A549 (cell line): Measurements from ENCODE around the gene STBD1. TPM values are rescaled to one million over a fixed set of nuclear protein-coding genes. Genes with fewer than 3 reads are reported as not detected.

ENCODE experiments used
- ATAC-seq, 2 experiments: fragments of 200-7000 bp in 1 of 2; fragments of >200 bp in 1 of 2; cut with Nextera tagmentation in 1 of 2; cut with Tn5 transposase in 1 of 2; 3 replicates each; pipeline versions ENCODE4 v1.8.0 to v1.9.1; 2018 to 2020; ENCODE audit warnings: mild to moderate bottlenecking in 1 of 2, moderate library complexity in 1 of 2
- CTCF ChIA-PET: fragments of 300-600 bp; sonication (Branson Sonifier 250); formaldehyde crosslinking; extraction: SDS; loops from one replicate; lab custom pipeline; 2021; ENCODE audit warnings: antibody characterized with exemption, inconsistent platforms; lab: Yijun Ruan, JAX
- POLR2A ChIA-PET: fragments of 350-600 bp; formaldehyde crosslinking; extraction: SDS; loops from one replicate; lab custom pipeline; 2021; ENCODE audit warnings: antibody characterized with exemption, inconsistent platforms; lab: Yijun Ruan, JAX
- DNase-seq, 2 experiments: peaks; one replicate each; pipeline versions ENCODE4 v3.0.0 to v3.0.0-alpha.2; 2011 to 2016; ENCODE audit warnings: low read depth in 1 of 2, low spot score in 1 of 2
- FAIRE-seq: peaks from 2 replicates; lab custom pipeline; 2011; peaks lifted over from hg19 to GRCh38; lab: Jason Lieb, UNC
- H3K27ac ChIP-seq, 2 experiments: fragments of >200 bp; sonication (Bioruptor Twin); formaldehyde crosslinking; 3 replicates each; pipeline ENCODE4 v1.5.1; 2016 to 2017
- H3K4me1 ChIP-seq: fragments of >200 bp; sonication (Bioruptor Twin); formaldehyde crosslinking; 3 replicates; pipeline ENCODE4 v1.6.1; 2016
- H3K4me2 ChIP-seq: fragments of >200 bp; sonication (Bioruptor Twin); formaldehyde crosslinking; 3 replicates; pipeline ENCODE4 v1.6.1; 2016
- H3K4me3 ChIP-seq: fragments of >200 bp; sonication (Bioruptor Twin); formaldehyde crosslinking; 3 replicates; pipeline ENCODE4 v1.5.1; 2016
- H3K9me3 ChIP-seq: fragments of >200 bp; sonication (Bioruptor Twin); formaldehyde crosslinking; 3 replicates; pipeline ENCODE4 v1.6.1; 2016
- CBX8 ChIP-seq: fragments of 200-600 bp; sonication (generic); IDR thresholded peaks from 2 replicates; pipeline ENCODE4 v1.6.1; 2016
- E2F6 ChIP-seq: IDR thresholded peaks from 2 replicates; pipeline ENCODE4 v1.6.1; 2012; ENCODE audit warnings: low read depth, borderline replicate concordance
- EHF ChIP-seq: fragments of 250-450 bp; sonication (Bioruptor Pico); IDR thresholded peaks from 2 replicates; pipeline ENCODE4 v1.5.0; 2020; ENCODE audit warnings: mild to moderate bottlenecking
- EHMT2 ChIP-seq: fragments of 200-600 bp; sonication (generic); IDR thresholded peaks from 2 replicates; pipeline ENCODE4 v1.6.1; 2016; ENCODE audit warnings: antibody characterized with exemption, low read depth, mild to moderate bottlenecking, moderate library complexity
- ELK1 ChIP-seq: fragments of 150-350 bp; IDR thresholded peaks from 2 replicates; pipeline ENCODE4 v1.6.1; 2014; ENCODE audit warnings: low read depth, mild to moderate bottlenecking, low read length
- EP300 ChIP-seq, 2 experiments: fragments of >200 bp; sonication (Bioruptor Twin); formaldehyde crosslinking; IDR thresholded peaks; 2 replicates in 1 of 2; 3 replicates in 1 of 2; pipeline ENCODE4 v1.6.1; 2016 to 2017
- ESRRA ChIP-seq: fragments of 150-350 bp; IDR thresholded peaks from 2 replicates; pipeline ENCODE4 v1.6.1; 2014; ENCODE audit warnings: mild to moderate bottlenecking, low read length, borderline replicate concordance
- FOSB ChIP-seq: fragments of 250-450 bp; sonication (Bioruptor Pico); IDR thresholded peaks from 2 replicates; pipeline ENCODE4 v1.5.0; 2020; ENCODE audit warnings: mild to moderate bottlenecking, moderate library complexity
- HMGXB4 ChIP-seq: fragments of 250-450 bp; sonication (Bioruptor Pico); IDR thresholded peaks from 2 replicates; pipeline ENCODE4 v1.5.0; 2021; ENCODE audit warnings: mild to moderate bottlenecking, moderate library complexity, borderline replicate concordance
- HOXB13 ChIP-seq: fragments of 250-450 bp; sonication (Bioruptor Pico); IDR thresholded peaks from 2 replicates; pipeline ENCODE4 v1.5.0; 2020; ENCODE audit warnings: low read depth, mild to moderate bottlenecking, moderate library complexity
- JUN ChIP-seq, 2 experiments: fragments of >200 bp; sonication (Bioruptor Twin); formaldehyde crosslinking; IDR thresholded peaks; 2 replicates in 1 of 2; 3 replicates in 1 of 2; pipeline ENCODE4 v1.6.1; 2016 to 2017
- JUNB ChIP-seq: fragments of >200 bp; sonication (Bioruptor Twin); formaldehyde crosslinking; IDR thresholded peaks from 2 replicates; pipeline ENCODE4 v1.6.1; 2016
- KDM1A ChIP-seq: fragments of 200-600 bp; sonication (generic); IDR thresholded peaks from 2 replicates; pipeline ENCODE4 v1.6.1; 2016; ENCODE audit warnings: low read depth, mild to moderate bottlenecking
- MAFK ChIP-seq: fragments of 450-650 bp; IDR thresholded peaks from 2 replicates; pipeline ENCODE4 v1.6.1; 2014; ENCODE audit not compliant: partially characterized antibody
- MAX ChIP-seq: IDR thresholded peaks from 2 replicates; pipeline ENCODE4 v1.6.1; 2012
- NPAS2 ChIP-seq: fragments of 250-450 bp; sonication (Bioruptor Pico); IDR thresholded peaks from 2 replicates; pipeline ENCODE4 v1.8.0; 2022; ENCODE audit warnings: mild to moderate bottlenecking, moderate library complexity, borderline replicate concordance
- PHF8 ChIP-seq: fragments of 200-600 bp; sonication (generic); IDR thresholded peaks from 2 replicates; pipeline ENCODE4 v1.6.1; 2016; ENCODE audit warnings: low read depth, mild to moderate bottlenecking, antibody characterized with exemption, moderate library complexity, borderline replicate concordance
- RNF2 ChIP-seq: fragments of 200-600 bp; sonication (generic); IDR thresholded peaks from 2 replicates; pipeline ENCODE4 v1.6.1; 2016; ENCODE audit warnings: low read depth, mild to moderate bottlenecking, antibody characterized with exemption, moderate library complexity, borderline replicate concordance
- SREBF2 ChIP-seq: fragments of 450-650 bp; IDR thresholded peaks from 2 replicates; pipeline ENCODE4 v1.6.1; 2014; ENCODE audit warnings: mild to moderate bottlenecking, moderate library complexity
- TP53 ChIP-seq: fragments of 250-450 bp; sonication (Bioruptor Pico); IDR thresholded peaks from 2 replicates; pipeline ENCODE4 v1.5.0; 2021; ENCODE audit warnings: mild to moderate bottlenecking, moderate library complexity
- WGBS: methylation state at CpG from one replicate; pipeline ENCODE4 v1.1.6; 2017; ENCODE audit errors: missing lambda C conversion rate; 5-methylcytosine and 5-hydroxymethylcytosine counted together
- polyA plus RNA-seq, 4 experiments: library from polyadenylated mRNA; depleted of rRNA in 3 of 4; stranded (reverse); fragments of >200 nt; fragmentation: RNase III in 1 of 4; extraction: RNeasy Plus Mini Kit Qiagen cat#74134 plus additional on column Dnase treatment in 1 of 4; gene quantifications; 2 replicates in 3 of 4; 3 replicates in 1 of 4; pipeline ENCODE4 v1.2.3, GENCODE V29; 2011 to 2017
- TF ChIP-seq, protein P1 (sequence below): fragments of 250-450 bp; sonication (Bioruptor Pico); IDR thresholded peaks from 2 replicates; pipeline ENCODE4 v1.5.0; 2020; ENCODE audit warnings: low read depth, mild to moderate bottlenecking, moderate library complexity

Gene STBD1
- polyA plus RNA-seq, 2 of the 4 experiments (the other 2 are of a cell fraction), result 1.3 to 6.4 TPM

DNA sequence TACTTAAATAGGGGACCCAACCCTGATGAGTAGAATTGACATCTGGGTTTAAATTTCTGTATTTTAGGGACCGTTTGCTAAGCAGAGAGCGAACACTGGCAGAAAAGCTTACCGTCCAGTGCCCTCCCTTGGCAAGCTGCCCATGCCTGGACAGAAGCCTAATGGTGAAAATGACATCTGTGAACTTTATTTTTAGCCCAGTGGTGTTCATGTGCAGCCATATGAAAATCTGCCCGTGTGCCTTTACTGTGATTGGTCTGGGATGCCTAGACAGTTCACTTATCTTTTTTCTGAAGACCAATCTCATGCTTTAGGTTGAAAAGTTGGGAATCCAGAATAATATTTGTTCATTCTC is 1.1 kb downstream of the STBD1 start:
- Histone ChIP-seq H3K4me2 (peak overlapping the region; percentile 86), H3K27ac (peak overlapping the region; percentile 97 to 99; a peak in 5 of 6 replicates), H3K4me3 (peak overlapping the region; percentile 93), H3K9me3 (no peaks in the 10 kb centered on the region), H3K4me1 (peaks cover 15% of the 10 kb centered on the region)
- POLR2A ChIA-PET, result interaction anchor here (0.9 to 1.9 kb wide), 3 partner anchors 70 to 159 kb away, joined by 3 to 8 read pairs (median 5); partner anchors contain the start of genes NUP54 and SCARB2
- DNase-seq (no peak), FAIRE-seq (no peak), ATAC-seq (no peak)
- no peak for TF ChIP-seq NPAS2
- no peak for TF ChIP-seq E2F6
- TF ChIP-seq EHMT2, result no peak
- TF ChIP-seq CBX8, result no peak
- TF ChIP-seq ESRRA, result no peak
- TF ChIP-seq PHF8, result no peak
- TF ChIP-seq KDM1A, result no peak
- no peak for TF ChIP-seq RNF2
- no peak for TF ChIP-seq MAX
- TF ChIP-seq MAFK, result no peak
- 49% methylated on average over 4 of the region's 4 CpGs for WGBS
- CTCF ChIA-PET, result interaction anchor here (0.8 to 4.6 kb wide), 9 partner anchors 11 to 127 kb away, joined by 3 to 34 read pairs (median 6); partner anchors contain the start of gene FAM47E

DNA sequence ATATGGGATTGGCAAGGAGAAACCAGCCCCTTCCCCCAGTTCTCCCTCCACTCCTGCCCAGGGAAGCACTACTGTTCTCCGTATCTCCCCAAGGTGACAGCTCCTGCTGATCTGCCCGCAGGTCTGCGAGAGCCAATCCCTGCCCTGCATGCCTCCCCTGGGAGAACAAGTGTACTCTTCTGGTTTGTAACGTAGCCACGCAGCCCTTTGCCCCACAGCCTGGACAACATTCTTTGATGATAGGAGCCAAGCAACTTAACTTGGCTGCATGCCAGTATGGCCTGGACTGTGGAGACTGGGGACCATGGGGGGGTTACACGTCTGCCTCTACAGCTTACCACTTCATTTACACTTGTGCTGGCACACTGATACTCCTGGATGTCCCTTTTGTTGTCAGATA is 2.0 kb downstream of the STBD1 start:
- Histone ChIP-seq H3K4me2 (no peak overlapping the region), H3K4me1 (peaks cover 11% of the 10 kb centered on the region; the same call in 2 of the 3 replicates)
- no peak for TF ChIP-seq TP53 (CRISPR knock-in tag)
- TF ChIP-seq, all 56 proteins: peak for 0
- Histone ChIP-seq H3K9me3 (no peaks in the 10 kb centered on the region), H3K27ac (no peak overlapping the region), H3K4me3 (no peak overlapping the region)
- FAIRE-seq, result no peak
- 100% methylated on average over 4 of the region's 6 CpGs for WGBS
- no peak for ATAC-seq
- DNase-seq, result no peak
- ChIA-PET CTCF (interaction anchor here (2.1 to 4.6 kb wide), 2 partner anchors 100 to 128 kb away, joined by 5 to 34 read pairs; no protein-coding TSS in a partner anchor), POLR2A (no interaction called here)

- no peak overlapping the region for H3K27ac ChIP-seq
- POLR2A ChIA-PET, result no interaction called here
- DNase-seq (no peak), ATAC-seq (no peak), FAIRE-seq (no peak)
- CTCF ChIA-PET, result interaction anchor here (1.0 kb wide), 1 partner anchor 57 kb away, joined by 4 read pairs; no protein-coding TSS in a partner anchor
- WGBS, result 89% methylated on average over 3 of the region's 3 CpGs
- H3K9me3 ChIP-seq, result no peaks in the 10 kb centered on the region
- TF ChIP-seq SREBF2 (no peak), EP300 (IDR thresholded peaks at IDR 0.05) (no peak), FOSB (CRISPR knock-in tag) (no peak), JUNB (no peak), HMGXB4 (CRISPR knock-in tag) (no peak), HOXB13 (no peak), ESRRA (no peak), ELK1 (no peak), EHF (CRISPR knock-in tag) (no peak), JUN (IDR thresholded peaks at IDR 0.05) (no peak)
- TF ChIP-seq, protein P1, sequence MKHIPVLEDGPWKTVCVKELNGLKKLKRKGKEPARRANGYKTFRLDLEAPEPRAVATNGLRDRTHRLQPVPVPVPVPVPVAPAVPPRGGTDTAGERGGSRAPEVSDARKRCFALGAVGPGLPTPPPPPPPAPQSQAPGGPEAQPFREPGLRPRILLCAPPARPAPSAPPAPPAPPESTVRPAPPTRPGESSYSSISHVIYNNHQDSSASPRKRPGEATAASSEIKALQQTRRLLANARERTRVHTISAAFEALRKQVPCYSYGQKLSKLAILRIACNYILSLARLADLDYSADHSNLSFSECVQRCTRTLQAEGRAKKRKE, result no peak
- no peak overlapping the region for H3K4me3 ChIP-seq
- no peak overlapping the region for H3K4me2 ChIP-seq
- peaks cover 6% of the 10 kb centered on the region; the same call in 2 of the 3 replicates for H3K4me1 ChIP-seq
Observed at GRCh38 chr4:76309939-76310550, 3.5 kb downstream of the STBD1 start.
